Hematopoietic multipotent progenitor cell treated with erythropoietin and hydrocortisone succinate and interleukin-3 and kit ligand, for 15 days (in vitro differentiated cells): ENCODE measurements around the gene PRKAG1.

Source experiments
- DNase-seq: peaks from one replicate; pipeline ENCODE4 v3.0.0-alpha.2; 2015; ENCODE audit warnings: low spot score

PRKAG1 gene

DNA sequence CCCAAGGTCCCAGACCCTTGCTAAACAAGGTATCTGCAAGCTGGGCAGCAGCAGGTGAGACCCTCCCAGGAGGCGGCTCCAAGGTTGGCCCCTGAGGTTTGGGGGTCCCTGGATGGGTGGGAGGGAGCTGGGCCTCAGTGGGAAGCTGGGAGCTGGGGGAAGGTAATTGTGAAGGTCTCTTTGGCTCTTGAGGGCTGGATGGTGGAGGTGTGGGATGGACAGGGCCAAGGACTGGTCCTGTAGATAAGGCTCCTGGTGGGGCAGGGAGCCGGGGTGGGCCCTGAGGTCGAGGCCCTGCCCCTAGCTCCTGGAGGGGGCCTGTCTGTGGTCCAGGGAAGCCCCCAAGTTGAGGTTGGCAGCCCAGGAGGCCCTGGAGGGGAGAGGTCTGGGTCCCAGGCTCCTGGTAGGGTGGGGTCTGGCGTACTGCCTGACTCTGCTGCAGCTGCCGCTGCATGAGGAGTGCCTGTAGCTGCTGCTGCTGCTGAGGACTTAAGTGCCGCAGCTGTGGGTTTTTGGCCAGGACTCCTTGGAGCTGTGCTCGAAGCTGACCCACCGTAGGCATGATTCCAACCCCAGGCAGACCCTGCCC lies 13.1 kb upstream of the PRKAG1 start:
- no peak for DNase-seq

DNA sequence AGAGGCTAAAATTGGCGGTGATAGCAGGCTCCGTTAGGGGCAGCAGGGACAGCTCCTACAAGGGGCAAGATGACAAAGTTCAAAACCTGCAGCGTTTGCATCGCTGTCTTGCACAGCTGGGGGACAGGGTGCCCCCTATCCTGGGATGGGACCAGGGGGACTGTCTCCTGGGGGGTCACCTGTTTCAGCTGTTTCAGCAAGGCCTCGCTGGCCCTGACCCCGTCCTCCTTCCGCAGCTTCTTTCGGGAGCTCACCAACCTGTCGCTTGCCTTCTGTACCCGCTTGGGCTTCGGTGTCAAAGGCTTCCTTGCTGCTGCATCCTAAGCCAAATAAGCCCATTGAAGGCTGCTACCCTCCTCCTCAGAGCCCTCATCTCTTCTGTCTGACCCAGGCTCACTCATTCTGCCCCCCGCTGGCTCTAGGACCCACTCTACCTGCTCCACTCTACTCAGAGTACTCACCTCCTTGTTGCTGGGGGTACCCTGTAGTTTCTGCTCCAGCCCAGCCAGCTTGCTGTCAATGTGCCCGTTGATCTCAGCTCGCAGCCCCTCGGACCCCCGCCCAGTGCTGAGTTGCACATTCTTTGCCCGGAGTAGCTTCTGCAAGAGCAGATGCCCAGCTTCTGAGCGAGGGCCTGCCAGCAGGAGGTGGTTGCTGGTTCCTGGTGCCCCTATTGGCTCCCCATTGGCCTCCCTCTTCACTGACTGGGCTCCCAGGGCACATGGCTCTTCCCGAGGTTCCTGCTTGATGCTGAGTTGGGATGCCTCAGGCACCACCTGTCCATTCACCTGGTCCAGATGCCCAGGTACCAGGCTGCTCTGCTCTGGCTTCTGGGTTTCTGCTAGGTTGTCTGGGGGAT lies 12.4 kb upstream of the PRKAG1 start:
- no peak for DNase-seq

DNA sequence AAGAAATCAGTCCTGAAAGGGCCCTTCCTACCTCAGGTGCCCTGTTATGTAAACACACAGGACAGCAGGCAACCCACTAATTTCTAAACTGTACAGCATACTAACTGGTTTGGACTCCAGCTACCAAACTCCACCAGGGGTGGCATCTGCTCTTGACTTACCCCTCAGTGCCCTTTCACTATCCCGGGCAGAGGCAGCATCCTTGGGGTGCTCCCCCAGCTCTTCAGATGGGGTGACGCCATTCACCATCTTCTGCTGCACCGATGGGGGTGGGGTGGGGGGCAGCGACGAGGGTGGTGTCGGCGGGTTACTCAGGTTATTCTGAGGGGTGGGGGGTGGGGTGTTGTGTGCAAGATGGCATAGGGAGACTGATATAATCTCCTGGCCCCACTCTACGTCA lies 11.5 kb upstream of the PRKAG1 start:
- no peak for DNase-seq

DNA sequence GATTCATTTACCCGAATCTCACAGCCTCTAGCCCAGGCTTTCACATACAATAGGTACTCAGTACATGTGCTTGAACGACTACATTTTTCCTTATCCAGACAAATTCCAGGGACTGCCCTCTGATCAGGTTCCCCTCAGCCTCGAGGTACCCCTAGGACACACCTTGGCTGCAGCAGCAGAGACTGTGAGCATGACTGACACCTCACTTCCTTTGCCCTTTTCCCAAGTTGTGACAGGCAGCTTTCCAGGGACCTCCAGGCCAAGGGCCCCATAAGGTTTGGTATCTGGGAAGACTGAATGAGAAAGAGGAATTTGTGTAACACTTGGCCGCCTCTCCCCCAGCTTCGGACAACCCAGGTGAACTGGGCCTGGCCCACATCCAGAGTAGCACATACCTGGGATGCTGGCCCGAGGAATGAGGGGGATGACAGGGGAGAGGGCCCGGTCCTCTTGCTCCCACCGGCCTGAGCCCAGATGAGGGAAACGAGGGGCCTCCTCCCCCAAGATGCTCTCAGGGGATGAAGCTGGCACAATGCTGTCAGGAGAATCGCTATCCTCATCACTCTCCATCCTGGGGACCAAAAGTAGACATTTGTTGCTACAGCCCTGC lies 10.2 kb upstream of the PRKAG1 start:
- no peak for DNase-seq

DNA sequence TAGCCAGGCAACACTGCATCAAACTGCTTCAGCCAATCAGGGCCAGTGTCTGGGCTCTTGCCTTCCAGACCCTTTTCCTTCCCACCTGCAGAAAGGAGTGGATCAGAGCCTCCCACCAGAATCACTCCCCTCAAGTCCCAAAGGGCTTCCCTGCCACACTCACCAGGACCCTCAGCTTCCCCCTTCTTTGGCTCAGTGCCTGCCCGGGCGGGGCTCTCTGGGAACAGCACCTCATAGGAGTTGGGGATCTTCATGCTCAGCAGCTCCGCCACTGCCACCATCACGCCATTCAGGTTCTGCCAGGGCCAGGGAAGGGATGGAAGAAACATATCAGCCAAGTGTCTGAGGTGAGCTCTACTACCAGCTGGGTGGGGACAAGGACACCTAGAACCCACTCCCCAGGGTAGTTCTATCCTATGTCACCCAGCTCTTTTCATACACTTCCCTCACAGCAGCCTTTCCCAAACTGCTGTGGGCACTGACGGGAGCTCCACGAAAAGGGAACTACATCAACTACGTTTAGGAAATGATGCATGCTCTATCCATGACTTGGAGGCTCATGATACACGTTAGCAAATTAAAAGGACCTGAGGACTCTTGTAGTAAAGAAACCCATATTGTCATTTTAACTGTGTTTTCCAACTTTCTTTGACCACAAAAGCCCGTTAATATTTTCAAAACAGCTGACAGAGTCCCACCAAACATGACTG lies 9.4 kb upstream of the PRKAG1 start:
- DNase-seq = no peak

DNA sequence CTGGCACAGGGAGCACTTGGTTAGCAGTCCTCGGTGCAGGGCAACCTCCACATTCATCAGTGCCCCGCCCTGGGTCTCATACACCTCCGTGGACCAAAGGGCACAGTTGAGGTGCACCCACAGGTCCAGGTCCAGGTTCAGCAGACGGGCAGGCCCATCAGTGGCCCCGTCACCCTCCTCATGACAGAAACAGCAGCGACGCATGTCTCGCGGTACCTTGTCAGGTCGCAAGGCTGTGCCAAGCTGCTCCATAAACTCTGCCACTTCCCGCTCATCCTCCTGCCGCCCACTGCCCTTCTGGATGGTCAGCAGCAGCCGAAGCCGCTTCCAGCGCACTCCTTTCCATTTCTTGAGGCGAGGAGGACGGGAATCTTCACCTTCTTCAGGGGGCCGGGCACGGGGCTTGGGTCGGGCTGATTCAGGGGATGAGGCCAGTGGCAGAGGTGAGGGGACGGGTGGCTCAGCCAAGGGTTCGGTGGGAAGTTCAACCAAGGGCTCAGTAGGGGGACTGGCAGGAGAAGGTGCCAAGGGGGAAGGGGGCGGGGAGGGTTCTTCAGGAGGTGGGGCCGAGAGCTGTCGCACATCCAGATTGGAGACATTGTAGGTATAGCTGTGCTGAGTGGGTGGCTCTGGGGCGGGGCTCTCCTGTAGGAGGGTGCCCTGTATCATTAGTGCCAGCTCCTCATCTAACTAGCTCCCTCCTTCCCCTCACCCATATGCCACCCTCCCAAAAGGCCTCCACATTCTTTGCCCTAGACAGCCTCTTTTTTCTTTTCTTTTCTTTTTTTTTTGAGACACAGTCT lies 8.3 kb upstream of the PRKAG1 start:
- no peak for DNase-seq

DNA sequence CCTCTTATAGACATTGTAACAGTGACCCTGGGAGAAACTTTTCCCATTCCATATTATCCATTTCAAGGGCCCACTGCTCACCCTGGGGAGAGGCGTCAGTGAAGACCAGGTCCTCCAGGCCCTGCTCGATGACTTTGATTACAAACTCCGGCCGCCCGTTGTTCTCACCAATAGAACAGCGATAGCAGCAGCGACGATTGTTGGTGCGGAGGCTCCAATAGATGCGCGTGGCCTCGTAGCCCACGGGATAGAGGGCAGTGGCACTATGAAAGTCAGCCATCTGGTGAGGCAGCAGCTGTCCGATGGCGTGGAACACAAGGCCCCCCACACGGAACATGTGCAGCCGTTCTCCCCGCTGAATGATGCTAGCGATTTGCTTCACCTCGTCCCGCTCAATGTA lies 7.5 kb upstream of the PRKAG1 start:
- DNase-seq = no peak

DNA sequence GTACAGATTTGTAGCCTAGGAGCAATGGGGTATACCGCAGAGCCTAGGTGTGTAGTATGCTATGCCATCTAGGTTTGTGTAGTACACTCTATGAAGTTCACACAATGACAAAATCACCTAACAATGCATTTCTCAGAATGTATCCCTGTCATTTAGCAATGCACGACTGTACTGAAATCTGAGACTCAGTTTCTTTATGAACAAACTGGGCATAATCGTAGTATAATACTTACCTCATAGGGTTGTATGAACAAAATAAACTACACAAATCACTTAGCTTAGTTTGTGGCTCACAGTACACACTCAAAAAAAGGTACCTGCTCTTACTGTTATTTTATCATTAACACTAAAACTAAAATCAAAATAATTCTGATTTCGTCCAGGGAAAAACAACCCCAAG lies 6.9 kb upstream of the PRKAG1 start:
- DNase-seq = no peak

DNA sequence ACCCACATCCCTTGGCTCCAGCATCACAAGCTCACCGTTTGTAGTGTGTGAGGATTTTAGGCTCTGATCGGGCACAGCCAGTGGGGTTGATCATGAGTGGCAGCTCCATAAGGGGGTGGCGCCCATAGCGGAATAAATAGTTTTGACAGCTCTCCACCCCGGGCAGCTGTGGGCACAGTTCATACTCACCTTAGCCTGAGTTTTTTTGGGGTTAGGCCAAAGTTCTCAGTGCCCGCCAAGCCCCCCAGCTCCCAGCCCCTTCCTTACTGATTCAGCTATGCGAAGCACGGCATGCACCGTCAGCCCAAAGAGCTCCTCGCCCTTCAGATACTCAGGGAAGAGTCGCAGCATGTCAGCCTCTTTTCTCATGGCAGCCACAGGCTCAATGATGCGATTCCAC lies 6.0 kb upstream of the PRKAG1 start:
- no peak for DNase-seq

DNA sequence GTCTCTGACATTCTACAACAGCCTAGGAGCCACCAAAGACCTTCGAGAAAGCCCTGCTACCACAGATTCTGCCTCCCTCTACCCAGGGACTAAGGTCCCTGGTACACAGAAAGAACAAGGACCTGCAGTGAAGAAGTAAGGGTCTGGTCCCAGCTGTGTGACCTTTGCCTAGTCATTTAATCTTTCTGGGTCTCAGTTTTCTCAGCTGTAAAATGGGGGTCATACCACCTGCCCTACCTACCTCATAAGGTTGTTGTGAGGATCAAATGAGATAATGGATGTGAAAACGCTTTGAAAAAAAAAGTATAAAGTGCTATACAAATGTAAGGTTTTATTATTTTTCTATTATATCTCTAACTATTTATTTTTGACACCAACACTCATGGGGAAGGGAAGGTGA lies 5.2 kb upstream of the PRKAG1 start:
- DNase-seq = no peak

DNA sequence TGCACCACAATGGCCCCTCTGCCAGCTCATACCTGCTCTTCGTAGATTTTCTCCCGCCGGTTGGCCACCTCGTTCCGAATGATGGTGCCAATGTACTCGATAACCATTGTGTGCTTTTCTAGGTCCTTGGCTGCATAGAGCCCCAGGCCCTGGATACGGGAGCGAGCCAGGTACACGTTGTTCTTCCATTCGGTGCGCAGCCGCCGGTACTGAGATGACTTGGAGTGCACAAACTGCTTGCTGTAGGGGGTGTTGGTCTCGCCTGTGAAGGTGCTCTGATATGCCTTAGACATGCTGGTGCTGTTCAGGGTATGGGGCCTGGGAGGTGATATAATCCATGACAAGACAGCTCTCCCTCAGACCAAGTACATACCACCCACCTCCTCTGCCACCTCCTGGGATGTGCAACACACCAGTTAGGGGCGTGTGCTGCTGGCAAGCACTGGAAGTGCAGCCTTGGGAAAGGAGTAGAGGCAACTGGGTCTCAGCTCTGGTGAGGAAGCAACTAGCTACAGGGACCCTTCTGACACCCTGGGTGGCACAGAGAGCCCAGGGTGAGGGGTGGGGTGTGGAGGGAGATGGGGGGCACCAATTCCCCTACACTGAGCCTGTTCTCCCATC lies 4.1 kb upstream of the PRKAG1 start:
- no peak for DNase-seq

DNA sequence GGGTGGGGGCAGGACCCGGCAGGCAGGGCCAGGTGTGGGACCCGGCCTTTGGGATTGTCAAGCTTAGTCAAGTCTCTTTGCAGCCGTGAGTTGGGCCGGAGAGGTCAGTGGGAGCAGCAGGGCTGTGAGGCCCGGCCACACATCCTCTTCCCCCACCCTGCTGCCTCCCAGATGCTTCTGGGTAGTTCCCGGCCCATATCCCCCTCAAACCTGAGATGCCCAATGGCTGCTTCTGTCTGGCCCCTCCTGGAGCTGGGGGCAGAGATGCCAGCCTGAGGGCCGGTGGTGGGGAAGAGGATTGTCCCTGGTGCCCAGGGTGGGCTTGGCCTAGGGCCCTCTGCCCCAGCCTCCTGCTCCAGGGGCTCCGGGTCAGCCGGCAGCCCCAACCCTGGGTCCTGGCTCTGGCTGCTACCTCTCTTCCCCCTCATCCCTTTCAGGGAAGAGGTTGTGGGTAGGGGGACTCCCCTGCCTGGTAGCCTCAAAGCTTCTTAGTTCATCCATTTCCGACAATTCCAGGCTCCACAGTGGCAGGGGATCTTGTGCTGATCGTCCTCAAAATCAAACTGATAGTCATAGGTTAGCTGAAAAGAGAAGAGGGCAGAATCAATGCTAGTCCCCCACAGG lies 2.8 kb upstream of the PRKAG1 start:
- no peak for DNase-seq

DNA sequence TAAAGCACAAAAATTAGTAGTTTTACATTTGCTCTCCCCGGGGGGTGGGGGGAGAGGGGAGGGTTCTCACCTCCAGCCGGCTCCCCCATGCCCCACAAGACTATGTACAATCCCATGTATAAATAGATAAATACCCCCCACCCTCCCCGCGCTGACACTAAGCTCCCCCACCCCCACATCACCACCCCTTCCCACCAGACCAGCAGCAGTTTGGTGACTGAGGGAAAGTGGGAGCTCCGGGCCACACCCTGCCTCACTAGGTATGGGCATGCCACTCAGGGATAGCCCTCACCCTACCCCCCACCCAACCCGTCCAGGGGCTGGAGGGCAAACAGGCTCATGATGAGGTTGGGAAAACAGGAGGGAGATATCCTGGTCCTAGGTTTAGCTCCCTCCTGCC lies 1.9 kb upstream of the PRKAG1 start:
- no peak for DNase-seq

DNA sequence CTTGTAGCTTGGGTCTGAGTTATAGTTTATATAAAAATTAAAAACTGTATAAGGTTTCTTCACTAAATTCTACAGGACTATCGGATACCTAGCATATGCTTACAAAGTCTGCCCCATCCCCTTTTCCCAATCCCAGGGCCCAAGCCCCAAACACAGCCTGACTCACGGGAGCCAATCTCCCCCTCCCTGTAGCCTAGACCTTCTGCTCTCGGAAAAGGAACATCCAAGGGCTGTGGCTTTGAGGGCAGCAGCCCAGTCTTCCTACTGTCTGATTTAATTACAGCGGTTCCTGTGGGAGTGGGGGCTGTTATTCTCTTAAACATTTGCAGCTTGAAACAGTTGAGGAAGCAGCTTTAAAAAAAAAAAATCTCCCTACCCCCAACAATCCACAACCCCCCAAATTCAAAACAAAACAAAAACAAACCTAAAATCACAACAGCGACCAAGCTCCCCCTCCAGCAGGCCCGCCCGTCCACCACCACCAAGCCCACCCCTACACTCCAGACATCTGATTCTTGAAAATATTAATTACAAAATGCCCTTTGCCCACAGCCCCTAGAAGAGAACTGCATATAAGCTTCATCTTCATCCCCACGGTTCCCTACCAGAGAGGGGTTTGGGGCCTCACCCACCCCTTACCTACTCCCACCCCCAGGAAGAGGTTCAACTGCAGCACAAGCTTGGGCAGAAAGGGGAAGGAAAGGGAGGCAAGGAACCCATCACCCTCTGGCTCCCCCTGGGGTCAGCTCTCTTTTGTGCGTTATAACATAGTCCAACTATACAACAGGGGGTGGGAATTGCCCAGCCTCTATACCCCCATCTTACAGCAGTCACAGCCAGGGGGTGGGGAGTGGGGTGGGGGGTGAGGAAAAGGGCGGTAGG lies 1.1 kb upstream of the PRKAG1 start:
- DNase-seq = peak; percentile 28

DNA sequence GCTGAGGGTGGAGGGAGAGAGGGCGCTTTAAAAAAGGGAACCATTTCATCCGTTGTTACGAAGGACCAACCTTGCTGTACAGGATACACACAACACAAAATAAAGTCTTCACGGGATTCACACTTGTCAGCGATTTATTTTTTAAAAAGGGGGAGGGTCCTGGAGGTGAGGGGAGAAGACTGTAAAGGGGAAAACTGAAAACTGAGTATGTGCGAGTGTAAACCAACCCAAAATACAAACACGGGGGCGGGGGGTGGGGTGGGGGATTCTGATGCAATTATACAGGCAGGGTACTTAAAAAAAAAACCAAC lies 499 bp upstream of the PRKAG1 start:
- no peak for DNase-seq

DNA sequence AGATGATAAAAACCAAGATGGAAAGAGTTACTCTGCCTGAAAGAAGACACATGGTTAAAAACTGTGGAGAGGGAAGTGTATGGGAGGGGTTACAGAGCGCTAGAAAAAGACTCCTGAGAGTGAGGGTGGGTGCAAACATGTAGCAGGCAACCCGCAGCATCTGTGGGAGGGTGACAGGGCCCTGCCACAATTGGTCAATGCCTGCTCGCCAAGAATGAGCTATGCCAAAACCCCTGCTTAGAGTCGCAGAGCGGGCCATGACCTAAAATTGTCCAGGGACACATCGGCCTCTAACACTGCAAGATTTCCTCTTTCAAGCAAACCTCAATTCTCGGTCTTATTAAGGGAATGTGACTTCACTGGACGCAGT lies 700 bp downstream of the PRKAG1 start:
- no peak for DNase-seq

DNA sequence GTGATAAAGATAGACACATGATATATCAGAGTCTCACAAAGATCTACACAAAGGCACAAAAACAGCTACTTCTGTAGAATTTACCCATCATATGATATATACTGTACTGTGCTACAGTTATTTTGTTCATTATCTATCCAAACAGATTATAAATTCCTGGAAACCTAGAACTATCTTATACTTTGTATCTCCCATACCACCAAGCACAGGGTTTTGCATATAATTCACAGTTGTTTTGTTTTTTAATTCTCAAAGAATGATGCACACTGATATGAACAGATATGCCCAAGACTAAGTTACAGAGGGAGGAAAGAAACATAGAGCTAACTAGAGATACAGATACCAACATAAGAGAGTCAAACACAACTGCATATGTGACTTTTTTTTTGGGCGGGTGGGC lies 3.4 kb downstream of the PRKAG1 start:
- DNase-seq = peak; percentile 17

DNA sequence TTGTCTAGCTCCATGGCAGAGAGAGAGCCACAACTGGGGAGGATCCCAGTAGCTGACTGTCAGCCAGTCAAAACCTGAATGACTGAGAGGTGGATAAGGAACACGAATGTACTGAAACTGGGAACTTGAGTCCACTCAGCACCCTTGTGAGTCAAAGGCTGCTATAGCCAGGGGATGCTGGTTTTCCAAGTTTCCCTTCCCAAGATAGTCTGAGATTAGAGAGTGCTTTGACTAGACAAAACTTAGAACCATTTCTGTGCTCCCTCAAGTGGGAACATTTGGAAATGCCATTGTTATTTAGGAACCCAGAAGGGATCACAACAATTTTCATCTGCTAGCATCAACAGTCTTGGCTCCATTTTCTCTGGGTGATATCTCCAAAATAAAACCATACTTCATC lies 4.0 kb downstream of the PRKAG1 start:
- DNase-seq = no peak

DNA sequence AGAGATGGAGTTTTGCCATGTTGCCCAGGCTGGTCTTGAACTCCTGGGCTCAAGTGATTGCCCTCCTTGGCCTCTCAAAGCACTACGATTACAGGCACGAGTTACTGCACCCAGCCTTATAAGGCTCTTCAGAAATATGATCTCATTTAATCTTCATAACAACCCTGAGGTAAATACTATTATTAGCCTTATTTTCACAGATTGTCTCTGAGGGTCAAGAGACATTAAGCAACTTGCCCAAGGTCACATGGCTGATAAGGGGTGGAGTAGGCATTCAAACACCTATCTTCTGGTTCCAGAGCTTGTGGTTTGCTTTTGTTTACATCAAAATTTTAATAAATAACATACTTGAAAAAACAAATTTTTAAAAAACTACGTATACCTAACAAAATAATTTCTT lies 5.1 kb downstream of the PRKAG1 start:
- DNase-seq = no peak

DNA sequence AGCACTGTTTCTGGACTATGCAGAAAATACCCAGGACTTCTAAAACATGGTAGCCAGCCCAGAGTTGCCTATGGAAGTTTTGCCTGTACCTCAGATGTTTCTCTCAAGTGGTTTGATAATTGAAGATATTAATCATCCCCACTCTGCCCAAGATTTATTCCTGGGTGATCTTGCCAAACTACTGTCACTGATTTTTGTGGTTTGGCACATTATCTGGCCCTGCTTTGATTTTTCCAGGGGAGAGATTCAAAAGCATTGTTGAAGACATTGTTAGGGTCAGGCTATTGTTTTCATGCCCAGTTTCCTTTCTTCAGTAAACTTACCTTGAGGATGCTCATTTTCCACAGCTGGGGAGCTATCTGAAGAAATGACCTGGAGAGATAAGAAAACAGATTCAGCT lies 5.8 kb downstream of the PRKAG1 start:
- DNase-seq = no peak
